UCSD-AML1 (cell line): ENCODE measurements around the gene HOXC5.

Source experiments
- DNase-seq: peaks from one replicate; lab custom pipeline; 2025; ENCODE audit not compliant: unreplicated experiment; lab: John Stamatoyannopoulos, UW

Gene HOXC5

GRCh38 chr12:54019091-54019811 is 13.6 kb upstream of the HOXC5 start:
- no peak for DNase-seq

DNA sequence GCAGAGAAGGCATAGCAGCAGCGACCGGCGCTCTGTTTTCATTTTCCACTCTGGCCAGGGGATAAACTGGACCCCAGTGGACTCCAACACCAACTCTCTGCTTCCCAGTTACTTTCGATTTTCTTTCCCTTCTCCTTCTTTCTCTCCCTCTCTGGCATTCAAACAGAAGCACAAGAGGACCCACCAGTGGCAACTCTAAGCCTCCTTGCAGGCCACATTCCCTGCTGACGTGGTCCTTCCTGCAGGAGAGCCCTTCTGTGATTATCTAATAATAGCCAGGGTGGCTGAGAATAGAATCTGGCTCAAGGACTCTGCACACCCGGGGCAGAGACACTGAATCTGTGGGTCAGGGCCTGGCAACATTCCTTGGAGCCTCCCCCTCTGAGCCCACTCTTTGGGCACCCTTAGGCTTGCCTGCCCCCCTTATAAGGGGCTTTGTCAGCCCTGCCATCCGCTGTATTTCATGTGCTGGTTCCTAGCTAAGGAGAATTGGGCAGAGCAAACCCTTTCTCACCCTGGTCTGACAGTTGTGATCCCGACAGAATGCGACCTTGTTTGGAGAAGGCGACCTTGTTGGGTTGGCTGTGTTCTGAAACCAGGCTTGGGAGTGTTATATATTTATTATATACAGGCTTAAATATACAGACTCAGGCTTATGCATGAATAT is 12.8 kb upstream of the HOXC5 start:
- DNase-seq, result no peak

GRCh38 chr12:54020591-54021405 is 12.1 kb upstream of the HOXC5 start:
- DNase-seq, result no peak

DNA sequence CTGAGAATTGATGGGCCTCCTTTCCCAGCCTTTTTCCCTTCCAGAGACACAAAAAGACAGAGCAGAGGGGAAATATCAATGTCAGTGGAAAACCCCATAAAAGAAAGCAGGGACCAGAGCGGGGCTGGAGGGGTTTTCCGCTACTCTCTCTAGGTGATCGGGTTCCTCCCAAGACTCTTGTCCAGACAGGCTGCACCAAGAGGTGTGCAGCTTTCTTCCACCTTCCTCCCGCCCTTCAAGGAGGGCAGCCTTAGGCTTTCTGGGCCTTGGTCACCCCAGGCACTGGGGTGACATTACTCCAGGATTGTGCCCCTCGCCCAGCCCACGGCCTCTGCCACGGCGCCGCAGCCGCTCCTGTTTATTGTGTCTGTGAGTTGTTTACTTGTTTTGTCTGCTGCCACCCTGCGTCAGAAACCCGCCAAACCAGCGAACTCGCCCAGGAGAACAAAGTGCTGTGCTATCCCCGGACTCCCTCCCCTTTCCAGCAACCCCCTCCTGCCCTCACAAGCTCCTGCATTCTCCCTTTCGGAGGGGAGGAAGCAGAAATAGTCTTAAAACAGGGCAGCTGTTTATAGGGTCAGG is 11.3 kb upstream of the HOXC5 start:
- no peak for DNase-seq

DNA sequence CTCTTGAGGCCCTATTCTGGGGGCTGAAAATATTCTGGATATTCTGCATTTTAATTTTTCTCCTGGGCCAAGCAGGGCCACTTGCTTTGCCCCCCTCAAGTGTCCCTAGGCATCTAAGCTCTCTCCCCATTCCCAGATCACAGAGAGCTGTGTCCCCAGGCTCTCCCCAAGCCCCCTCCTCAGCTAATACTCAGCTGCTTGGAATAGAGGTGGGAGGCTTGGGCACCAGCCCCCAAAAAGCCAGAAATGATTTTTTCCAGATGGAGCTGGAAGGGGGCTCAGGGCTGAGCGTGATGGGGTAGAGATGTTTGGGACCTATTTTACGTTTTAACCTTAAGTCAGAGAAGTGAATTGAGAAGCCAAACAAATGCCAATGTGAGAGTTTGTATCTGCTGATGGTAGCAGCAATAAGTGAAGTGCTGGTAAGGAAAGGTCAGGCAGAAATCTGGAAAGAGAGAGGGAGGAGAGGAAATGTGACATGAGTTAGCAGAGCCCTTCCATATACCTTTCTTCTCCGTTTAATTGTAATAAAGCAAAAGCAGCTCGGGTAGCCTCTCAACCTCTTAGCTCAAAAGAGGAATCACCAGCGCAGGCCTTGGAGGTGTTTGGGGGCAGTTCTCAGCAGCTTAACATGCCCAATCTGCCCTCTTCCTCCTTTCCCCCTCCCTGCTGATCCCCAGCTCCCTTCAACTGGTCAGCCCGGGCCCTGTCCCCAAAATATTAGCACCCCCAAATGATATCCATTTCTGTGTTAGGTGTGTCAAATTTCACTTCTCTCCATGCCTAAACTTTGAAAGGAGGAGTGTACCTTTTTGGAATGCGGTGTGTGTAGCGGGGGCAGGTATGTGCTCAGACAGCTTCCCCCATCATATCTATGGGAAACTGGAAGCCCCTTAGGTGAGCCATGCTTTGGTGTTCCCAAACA is 9.6 kb upstream of the HOXC5 start:
- DNase-seq, result no peak

DNA sequence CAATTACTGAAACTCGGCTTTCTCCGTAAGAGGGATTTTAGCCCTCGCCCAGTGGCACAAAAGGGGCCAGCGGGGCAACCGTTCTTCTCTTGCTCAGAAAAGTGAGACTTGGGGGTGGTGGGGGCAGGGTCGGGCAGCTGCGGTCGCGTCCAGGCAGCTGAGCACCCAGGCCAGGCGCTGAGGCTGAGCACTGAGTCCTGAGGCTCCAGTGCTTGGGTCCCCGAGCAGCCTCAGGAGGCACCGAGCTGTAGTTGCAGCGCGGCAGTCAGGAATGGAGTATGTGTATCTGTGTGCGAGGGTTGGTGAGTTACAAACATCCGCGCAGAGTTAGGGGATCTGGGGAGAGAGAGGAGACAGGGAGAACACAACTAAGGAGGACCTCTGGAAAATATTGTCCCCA is 8.7 kb upstream of the HOXC5 start:
- DNase-seq, result no peak

- no peak for DNase-seq
Observed at GRCh38 chr12:54024581-54025305, 8.1 kb upstream of the HOXC5 start.

DNA sequence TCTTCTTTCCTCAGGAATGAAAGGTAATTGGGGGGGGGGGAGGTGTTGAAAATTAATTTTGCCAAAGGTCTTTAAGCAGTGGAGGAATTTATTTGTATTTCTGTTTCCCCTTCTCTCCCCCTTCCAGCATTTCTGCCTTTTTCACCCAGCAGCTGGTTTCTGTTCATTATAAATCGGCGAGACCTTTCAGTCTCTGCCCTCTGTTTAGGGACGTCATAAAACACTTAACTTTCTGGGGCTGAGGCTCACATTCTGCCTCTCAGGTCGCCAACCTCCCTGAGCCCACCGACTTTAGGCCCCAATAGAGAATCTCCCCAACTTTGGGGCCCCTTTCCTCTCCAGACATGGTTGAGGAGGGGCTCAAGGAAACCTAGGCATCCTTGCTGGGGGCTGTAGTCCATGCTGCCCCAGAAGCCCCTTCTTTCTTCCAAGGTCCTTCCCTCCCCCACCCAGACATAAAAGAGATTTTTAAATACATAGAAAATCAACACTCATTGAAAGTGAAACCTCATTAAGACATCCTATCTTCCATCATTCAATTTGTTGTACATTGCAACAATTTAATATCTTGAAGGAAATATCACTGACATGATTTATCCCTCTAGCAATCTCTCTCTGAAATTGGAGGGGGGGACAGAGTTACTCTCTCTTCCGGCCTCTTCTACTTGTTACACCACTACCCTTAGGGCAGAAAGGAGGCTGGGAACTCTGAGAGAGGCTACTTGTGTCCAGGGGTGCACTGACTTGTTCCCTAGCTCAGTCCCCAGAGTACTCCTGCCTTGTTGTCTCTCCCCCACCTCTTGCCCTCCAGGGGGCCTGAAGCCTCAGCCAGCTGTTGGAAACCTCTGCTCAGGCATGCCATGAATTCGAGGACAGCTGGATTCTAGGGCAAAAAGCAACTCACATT is 7.1 kb upstream of the HOXC5 start:
- no peak for DNase-seq

DNA sequence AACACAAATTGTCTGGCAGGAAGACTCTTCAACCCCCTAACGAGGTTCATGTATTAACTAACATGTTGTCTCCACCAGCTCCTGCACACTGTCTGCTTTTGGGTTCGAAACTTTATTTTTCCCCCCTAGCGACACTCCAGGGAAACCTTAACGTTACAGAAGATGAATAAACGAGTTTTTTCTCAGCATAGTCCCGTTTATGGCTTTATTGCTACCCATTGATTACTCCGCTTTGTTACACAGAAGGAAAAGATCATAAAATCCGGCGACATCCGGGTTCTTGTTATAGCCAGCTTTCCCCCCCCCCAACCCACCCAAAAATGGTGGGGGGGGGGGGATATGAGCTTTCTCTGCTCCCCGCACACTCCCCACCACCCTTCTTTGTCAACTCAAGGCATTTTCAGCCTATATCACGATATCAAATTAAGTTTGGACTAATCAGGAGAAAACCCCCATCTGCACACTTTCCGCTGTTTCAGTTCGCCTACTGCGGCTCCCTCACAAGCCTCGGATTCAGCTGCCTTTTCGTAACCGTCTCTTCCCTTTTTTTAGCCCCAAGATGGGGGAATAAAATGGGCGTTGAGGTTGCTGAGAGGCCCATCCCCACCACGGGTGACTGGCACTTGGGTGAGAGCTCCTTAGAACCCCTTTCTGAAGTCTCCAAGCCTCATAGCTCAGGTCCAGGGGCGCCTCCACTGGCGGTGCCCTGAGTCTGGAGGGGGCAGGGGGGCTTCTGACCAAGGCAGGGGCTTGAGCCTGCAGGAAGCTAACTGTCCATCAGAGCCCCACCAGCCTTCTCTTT is 6.0 kb upstream of the HOXC5 start:
- no peak for DNase-seq

DNA sequence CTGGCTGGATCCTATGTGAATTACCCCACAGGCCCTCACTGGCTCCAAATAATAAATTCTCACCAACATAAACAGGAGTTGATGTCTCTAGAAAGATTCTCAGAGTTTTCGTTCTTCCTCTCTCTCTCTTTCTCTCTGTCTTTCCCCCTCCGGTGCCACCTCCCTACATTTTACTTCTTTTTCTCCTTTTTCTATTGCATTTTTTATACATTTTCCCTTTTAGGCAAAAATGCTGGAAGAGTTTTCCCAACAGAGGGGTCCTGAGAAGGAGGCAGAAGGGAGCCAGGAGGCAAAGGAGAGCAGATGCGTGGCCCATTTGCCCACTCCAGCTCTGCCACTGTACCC is 5.4 kb upstream of the HOXC5 start:
- no peak for DNase-seq

- no peak for DNase-seq
Observed at GRCh38 chr12:54028314-54029201, 4.3 kb upstream of the HOXC5 start, which contains the start of gene HOXC6. Gene HOXC6, plus strand, starts transcription at chr12:54028440. Its CDS starts 82 bp downstream, at chr12:54028522.

DNA sequence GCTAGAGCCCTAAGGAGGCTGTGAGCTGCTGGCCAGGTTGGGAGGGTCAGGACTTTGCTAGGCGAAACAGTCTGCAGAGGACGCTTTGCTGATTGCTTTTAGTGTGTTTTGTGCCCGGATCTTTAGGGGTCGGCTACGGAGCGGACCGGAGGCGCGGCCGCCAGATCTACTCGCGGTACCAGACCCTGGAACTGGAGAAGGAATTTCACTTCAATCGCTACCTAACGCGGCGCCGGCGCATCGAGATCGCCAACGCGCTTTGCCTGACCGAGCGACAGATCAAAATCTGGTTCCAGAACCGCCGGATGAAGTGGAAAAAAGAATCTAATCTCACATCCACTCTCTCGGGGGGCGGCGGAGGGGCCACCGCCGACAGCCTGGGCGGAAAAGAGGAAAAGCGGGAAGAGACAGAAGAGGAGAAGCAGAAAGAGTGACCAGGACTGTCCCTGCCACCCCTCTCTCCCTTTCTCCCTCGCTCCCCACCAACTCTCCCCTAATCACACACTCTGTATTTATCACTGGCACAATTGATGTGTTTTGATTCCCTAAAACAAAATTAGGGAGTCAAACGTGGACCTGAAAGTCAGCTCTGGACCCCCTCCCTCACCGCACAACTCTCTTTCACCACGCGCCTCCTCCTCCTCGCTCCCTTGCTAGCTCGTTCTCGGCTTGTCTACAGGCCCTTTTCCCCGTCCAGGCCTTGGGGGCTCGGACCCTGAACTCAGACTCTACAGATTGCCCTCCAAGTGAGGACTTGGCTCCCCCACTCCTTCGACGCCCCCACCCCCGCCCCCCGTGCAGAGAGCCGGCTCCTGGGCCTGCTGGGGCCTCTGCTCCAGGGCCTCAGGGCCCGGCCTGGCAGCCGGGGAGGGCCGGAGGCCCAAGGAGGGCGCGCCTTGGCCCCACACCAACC is 3.1 kb upstream of the HOXC5 start:
- DNase-seq, result no peak

DNA sequence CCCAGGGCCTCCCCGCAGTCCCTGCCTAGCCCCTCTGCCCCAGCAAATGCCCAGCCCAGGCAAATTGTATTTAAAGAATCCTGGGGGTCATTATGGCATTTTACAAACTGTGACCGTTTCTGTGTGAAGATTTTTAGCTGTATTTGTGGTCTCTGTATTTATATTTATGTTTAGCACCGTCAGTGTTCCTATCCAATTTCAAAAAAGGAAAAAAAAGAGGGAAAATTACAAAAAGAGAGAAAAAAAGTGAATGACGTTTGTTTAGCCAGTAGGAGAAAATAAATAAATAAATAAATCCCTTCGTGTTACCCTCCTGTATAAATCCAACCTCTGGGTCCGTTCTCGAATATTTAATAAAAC is 2.4 kb upstream of the HOXC5 start:
- DNase-seq, result no peak

- no peak for DNase-seq
Observed at GRCh38 chr12:54030889-54031471, 1.9 kb upstream of the HOXC5 start.

DNA sequence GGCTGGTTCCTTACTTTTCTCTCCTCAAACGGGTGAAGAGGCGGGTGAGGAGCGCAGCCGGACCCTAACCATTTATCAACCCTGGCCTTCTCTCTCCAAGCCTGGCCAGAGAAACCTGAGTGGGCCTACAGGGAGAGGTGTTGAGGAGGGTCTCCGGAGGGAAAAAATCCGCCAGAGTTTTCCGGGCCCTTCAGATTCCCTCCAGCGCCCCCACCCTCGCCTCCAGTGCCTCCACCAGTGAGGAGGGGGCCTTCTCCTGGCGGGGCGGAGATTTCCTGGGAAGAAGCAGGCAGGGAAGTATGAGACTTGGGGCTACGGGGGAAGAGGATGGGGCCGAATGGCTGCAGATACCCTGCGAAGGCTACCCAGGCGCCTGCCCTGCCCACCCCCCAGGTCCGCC is 1.4 kb upstream of the HOXC5 start:
- DNase-seq, result no peak
